ENCODE data around the gene PPP2R2C.

PPP2R2C gene

GRCh38 chr4:6378493-6379445, 93.6 kb downstream of the PPP2R2C start:
- Histone ChIP-seq H3K27me3 (ENCODE audit: control insufficient read depth in 5 of 5, insufficient read depth in 4 of 5, low read length in 5 of 5) (peaks cover 29 to 48% (median 36%) of the 10 kb centered on the region in 5 donors), H3K9me3 (ENCODE audit: control insufficient read depth in 5 of 5, low read length in 5 of 5) (no peaks in the 10 kb centered on the region), H3K9ac (ENCODE audit: low read length in 5 of 5) (no peak overlapping the region), H3K27ac (ENCODE audit: low read depth, low read length) (no peak overlapping the region), H3K4me3 (ENCODE audit: low read depth in 1 of 5, low read length in 5 of 5) (no peak overlapping the region), H3K4me1 (ENCODE audit: control insufficient read depth in 5 of 5, insufficient read depth in 5 of 5, low read length in 5 of 5) (peaks cover 0 to under 1% (median 0%) of the 10 kb centered on the region in 5 donors), H3K36me3 (ENCODE audit: control insufficient read depth in 5 of 5, insufficient read depth in 5 of 5, low read length in 5 of 5) (no peaks in the 10 kb centered on the region)

GRCh38 chr4:6377626-6378492, 94.6 kb downstream of the PPP2R2C start:
- Histone ChIP-seq H3K4me3 (ENCODE audit: low read depth in 1 of 5, low read length in 5 of 5) (no peak overlapping the region), H3K36me3 (ENCODE audit: control insufficient read depth in 5 of 5, insufficient read depth in 5 of 5, low read length in 5 of 5) (no peaks in the 10 kb centered on the region), H3K27ac (ENCODE audit: low read depth, low read length) (no peak overlapping the region), H3K9ac (ENCODE audit: low read length in 5 of 5) (no peak overlapping the region), H3K27me3 (ENCODE audit: control insufficient read depth in 5 of 5, insufficient read depth in 4 of 5, low read length in 5 of 5) (peaks cover 24 to 41% (median 28%) of the 10 kb centered on the region in 5 donors), H3K9me3 (ENCODE audit: control insufficient read depth in 5 of 5, low read length in 5 of 5) (no peaks in the 10 kb centered on the region), H3K4me1 (ENCODE audit: control insufficient read depth in 5 of 5, insufficient read depth in 5 of 5, low read length in 5 of 5) (peaks cover 0 to 3% (median 0%) of the 10 kb centered on the region in 5 donors)

- H3K9me3 ChIP-seq (ENCODE audit: control insufficient read depth in 5 of 5, low read length in 5 of 5) = no peaks in the 10 kb centered on the region
- H3K4me1 ChIP-seq (ENCODE audit: control insufficient read depth in 5 of 5, insufficient read depth in 5 of 5, low read length in 5 of 5) = peaks cover 0 to 3% (median 0%) of the 10 kb centered on the region in 5 donors
- H3K36me3 ChIP-seq (ENCODE audit: control insufficient read depth in 5 of 5, insufficient read depth in 5 of 5, low read length in 5 of 5) = no peaks in the 10 kb centered on the region
- H3K9ac ChIP-seq (ENCODE audit: low read length in 5 of 5) = no peak overlapping the region
- no peak overlapping the region for H3K27ac ChIP-seq (ENCODE audit: low read depth, low read length)
- no peak overlapping the region for H3K4me3 ChIP-seq (ENCODE audit: low read depth in 1 of 5, low read length in 5 of 5)
- peaks cover 10 to 27% (median 20%) of the 10 kb centered on the region in 5 donors for H3K27me3 ChIP-seq (ENCODE audit: control insufficient read depth in 5 of 5, insufficient read depth in 4 of 5, low read length in 5 of 5)
These were observed 96.7 kb downstream of the PPP2R2C start for GRCh38 chr4:6375620-6376295.

GRCh38 chr4:6374575-6374974, 97.8 kb downstream of the PPP2R2C start:
- no peaks in the 10 kb centered on the region for H3K36me3 ChIP-seq (ENCODE audit: control insufficient read depth in 5 of 5, insufficient read depth in 5 of 5, low read length in 5 of 5)

GRCh38 chr4:6373541-6374410, 98.6 kb downstream of the PPP2R2C start:
- Histone ChIP-seq H3K9ac (ENCODE audit: low read length in 5 of 5) (no peak overlapping the region), H3K27ac (ENCODE audit: low read depth, low read length) (no peak overlapping the region), H3K36me3 (ENCODE audit: control insufficient read depth in 5 of 5, insufficient read depth in 5 of 5, low read length in 5 of 5) (no peaks in the 10 kb centered on the region), H3K9me3 (ENCODE audit: control insufficient read depth in 5 of 5, low read length in 5 of 5) (no peaks in the 10 kb centered on the region), H3K4me1 (ENCODE audit: control insufficient read depth in 5 of 5, insufficient read depth in 5 of 5, low read length in 5 of 5) (peaks cover 0 to 3% (median 0%) of the 10 kb centered on the region in 5 donors), H3K4me3 (ENCODE audit: low read depth in 1 of 5, low read length in 5 of 5) (no peak overlapping the region), H3K27me3 (ENCODE audit: control insufficient read depth in 5 of 5, insufficient read depth in 4 of 5, low read length in 5 of 5) (peaks cover 0 to 29% (median 20%) of the 10 kb centered on the region in 5 donors)

More at GRCh38 chr4:6374575-6374974, 97.8 kb downstream of the PPP2R2C start:
- Histone ChIP-seq H3K9ac (ENCODE audit: low read length in 5 of 5) (no peak overlapping the region), H3K9me3 (ENCODE audit: control insufficient read depth in 5 of 5, low read length in 5 of 5) (no peaks in the 10 kb centered on the region), H3K27ac (ENCODE audit: low read depth, low read length) (no peak overlapping the region), H3K4me1 (ENCODE audit: control insufficient read depth in 5 of 5, insufficient read depth in 5 of 5, low read length in 5 of 5) (peaks cover 0 to 3% (median 0%) of the 10 kb centered on the region in 5 donors), H3K27me3 (ENCODE audit: control insufficient read depth in 5 of 5, insufficient read depth in 4 of 5, low read length in 5 of 5) (peaks cover 0 to 27% (median 18%) of the 10 kb centered on the region in 5 donors), H3K4me3 (ENCODE audit: low read depth in 1 of 5, low read length in 5 of 5) (no peak overlapping the region)

GRCh38 chr4:6372649-6373525, 99.5 kb downstream of the PPP2R2C start:
- no peak overlapping the region for H3K4me3 ChIP-seq (ENCODE audit: low read depth in 1 of 5, low read length in 5 of 5)
- peaks cover 0 to 3% (median 0%) of the 10 kb centered on the region in 5 donors for H3K4me1 ChIP-seq (ENCODE audit: control insufficient read depth in 5 of 5, insufficient read depth in 5 of 5, low read length in 5 of 5)
- H3K36me3 ChIP-seq (ENCODE audit: control insufficient read depth in 5 of 5, insufficient read depth in 5 of 5, low read length in 5 of 5) = no peaks in the 10 kb centered on the region
- H3K9me3 ChIP-seq (ENCODE audit: control insufficient read depth in 5 of 5, low read length in 5 of 5) = no peaks in the 10 kb centered on the region
- H3K27me3 ChIP-seq (ENCODE audit: control insufficient read depth in 5 of 5, insufficient read depth in 4 of 5, low read length in 5 of 5) = peaks cover 0 to 33% (median 22%) of the 10 kb centered on the region in 5 donors
- no peak overlapping the region for H3K27ac ChIP-seq (ENCODE audit: low read depth, low read length)
- H3K9ac ChIP-seq (ENCODE audit: low read length in 5 of 5) = no peak overlapping the region

GRCh38 chr4:6371812-6372211, 100.6 kb downstream of the PPP2R2C start:
- Histone ChIP-seq H3K9ac (ENCODE audit: low read length in 5 of 5) (no peak overlapping the region), H3K4me3 (ENCODE audit: low read depth in 1 of 5, low read length in 5 of 5) (no peak overlapping the region), H3K27me3 (ENCODE audit: control insufficient read depth in 5 of 5, insufficient read depth in 4 of 5, low read length in 5 of 5) (peaks cover 0 to 29% (median 24%) of the 10 kb centered on the region in 5 donors), H3K27ac (ENCODE audit: low read depth, low read length) (no peak overlapping the region), H3K4me1 (ENCODE audit: control insufficient read depth in 5 of 5, insufficient read depth in 5 of 5, low read length in 5 of 5) (peaks cover 0 to 3% (median 0%) of the 10 kb centered on the region in 5 donors), H3K9me3 (ENCODE audit: control insufficient read depth in 5 of 5, low read length in 5 of 5) (no peaks in the 10 kb centered on the region), H3K36me3 (ENCODE audit: control insufficient read depth in 5 of 5, insufficient read depth in 5 of 5, low read length in 5 of 5) (no peaks in the 10 kb centered on the region)

GRCh38 chr4:6371271-6371670, 101.1 kb downstream of the PPP2R2C start:
- Histone ChIP-seq H3K36me3 (ENCODE audit: control insufficient read depth in 5 of 5, insufficient read depth in 5 of 5, low read length in 5 of 5) (no peaks in the 10 kb centered on the region), H3K4me3 (ENCODE audit: low read depth in 1 of 5, low read length in 5 of 5) (no peak overlapping the region), H3K27me3 (ENCODE audit: control insufficient read depth in 5 of 5, insufficient read depth in 4 of 5, low read length in 5 of 5) (peaks cover 0 to 31% (median 26%) of the 10 kb centered on the region in 5 donors), H3K27ac (ENCODE audit: low read depth, low read length) (no peak overlapping the region), H3K9ac (ENCODE audit: low read length in 5 of 5) (no peak overlapping the region), H3K9me3 (ENCODE audit: control insufficient read depth in 5 of 5, low read length in 5 of 5) (no peaks in the 10 kb centered on the region), H3K4me1 (ENCODE audit: control insufficient read depth in 5 of 5, insufficient read depth in 5 of 5, low read length in 5 of 5) (peaks cover 0 to 3% (median 0%) of the 10 kb centered on the region in 5 donors)
